IMR-90 (cell line): ENCODE results near the gene ATP2B2.

Source experiments
- BHLHE40 ChIP-seq: fragments of 150-350 bp; IDR thresholded peaks from 2 replicates; pipeline ENCODE4 v1.6.1; 2016; ENCODE audit warnings: mild to moderate bottlenecking, low read depth, low read length
- CEBPB ChIP-seq: IDR thresholded peaks from 2 replicates; pipeline ENCODE4 v1.6.1; 2012; ENCODE audit warnings: low read depth, low read length, improper control_type of control experiment
- CHD1 ChIP-seq: IDR thresholded peaks from 2 replicates; pipeline ENCODE4 v1.6.1; 2012; ENCODE audit warnings: low read depth, low read length, improper control_type of control experiment
- MAFK ChIP-seq: IDR thresholded peaks from 2 replicates; pipeline ENCODE4 v1.6.1; 2012; ENCODE audit warnings: low read depth, low read length, improper control_type of control experiment
- MXI1 ChIP-seq: IDR thresholded peaks from 2 replicates; pipeline ENCODE4 v1.6.1; 2012; ENCODE audit warnings: low read depth, mild to moderate bottlenecking, low read length, moderate library complexity, borderline replicate concordance
- POLR2A ChIP-seq: IDR thresholded peaks from 2 replicates; pipeline ENCODE4 v1.6.1; 2012; ENCODE audit warnings: mild to moderate bottlenecking, low read depth, low read length
- RAD21 ChIP-seq: IDR thresholded peaks from 2 replicates; pipeline ENCODE4 v1.6.1; 2012; ENCODE audit warnings: low read length, improper control_type of control experiment
- TF ChIP-seq, protein P1 (sequence below): fragments of 150-350 bp; IDR thresholded peaks from 2 replicates; pipeline ENCODE4 v1.6.1; 2016; ENCODE audit warnings: low read depth, mild to moderate bottlenecking, low read length, moderate library complexity, borderline replicate concordance
- TF ChIP-seq, protein P2 (sequence below): conservative IDR thresholded peaks from 2 replicates; pipeline ENCODE4 v1.5.1; 2012; ENCODE audit warnings: mild to moderate bottlenecking, low read depth, low read length, improper control_type of control experiment
- TF ChIP-seq, protein P3 (sequence below): fragments of 150-350 bp; IDR thresholded peaks from 2 replicates; pipeline ENCODE4 v1.6.1; 2017; ENCODE audit warnings: mild to moderate bottlenecking, antibody characterized with exemption, low read length, low read depth

DNA sequence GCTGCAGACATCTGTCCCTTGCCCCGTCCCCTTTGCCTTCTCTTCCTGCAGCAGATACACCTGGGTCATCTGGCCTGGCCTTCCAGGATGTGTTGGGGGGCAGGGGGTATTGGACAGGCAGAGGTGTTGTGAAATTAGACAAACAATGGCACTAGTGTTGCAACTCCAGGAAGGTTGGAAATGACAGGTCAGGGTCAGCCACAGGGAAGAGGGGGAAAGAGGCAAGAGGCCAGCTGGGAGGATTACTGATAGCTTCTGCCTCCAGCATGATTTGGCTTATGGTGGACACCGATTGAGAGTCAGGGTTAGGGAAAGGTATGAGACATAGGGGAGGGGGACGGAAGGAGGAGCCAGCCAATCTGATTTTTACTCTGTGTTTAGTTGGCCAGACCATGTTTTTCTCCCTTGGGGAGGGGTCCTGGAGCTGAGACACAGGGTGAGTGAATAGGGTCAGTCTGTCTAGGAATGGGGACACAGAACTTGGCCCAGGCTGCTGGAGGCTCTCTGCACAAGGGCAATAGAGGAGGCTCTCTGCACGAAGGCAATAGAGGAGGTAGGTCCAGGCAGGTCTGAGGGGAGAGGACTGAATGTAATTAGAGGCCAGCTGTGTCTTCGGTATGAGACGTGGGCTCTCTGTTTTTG is 3.4 kb upstream of the ATP2B2 start:
- TF ChIP-seq, protein P1, sequence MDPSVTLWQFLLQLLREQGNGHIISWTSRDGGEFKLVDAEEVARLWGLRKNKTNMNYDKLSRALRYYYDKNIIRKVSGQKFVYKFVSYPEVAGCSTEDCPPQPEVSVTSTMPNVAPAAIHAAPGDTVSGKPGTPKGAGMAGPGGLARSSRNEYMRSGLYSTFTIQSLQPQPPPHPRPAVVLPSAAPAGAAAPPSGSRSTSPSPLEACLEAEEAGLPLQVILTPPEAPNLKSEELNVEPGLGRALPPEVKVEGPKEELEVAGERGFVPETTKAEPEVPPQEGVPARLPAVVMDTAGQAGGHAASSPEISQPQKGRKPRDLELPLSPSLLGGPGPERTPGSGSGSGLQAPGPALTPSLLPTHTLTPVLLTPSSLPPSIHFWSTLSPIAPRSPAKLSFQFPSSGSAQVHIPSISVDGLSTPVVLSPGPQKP = no peak
- no peak for TF ChIP-seq POLR2A
- TF ChIP-seq, protein P2, sequence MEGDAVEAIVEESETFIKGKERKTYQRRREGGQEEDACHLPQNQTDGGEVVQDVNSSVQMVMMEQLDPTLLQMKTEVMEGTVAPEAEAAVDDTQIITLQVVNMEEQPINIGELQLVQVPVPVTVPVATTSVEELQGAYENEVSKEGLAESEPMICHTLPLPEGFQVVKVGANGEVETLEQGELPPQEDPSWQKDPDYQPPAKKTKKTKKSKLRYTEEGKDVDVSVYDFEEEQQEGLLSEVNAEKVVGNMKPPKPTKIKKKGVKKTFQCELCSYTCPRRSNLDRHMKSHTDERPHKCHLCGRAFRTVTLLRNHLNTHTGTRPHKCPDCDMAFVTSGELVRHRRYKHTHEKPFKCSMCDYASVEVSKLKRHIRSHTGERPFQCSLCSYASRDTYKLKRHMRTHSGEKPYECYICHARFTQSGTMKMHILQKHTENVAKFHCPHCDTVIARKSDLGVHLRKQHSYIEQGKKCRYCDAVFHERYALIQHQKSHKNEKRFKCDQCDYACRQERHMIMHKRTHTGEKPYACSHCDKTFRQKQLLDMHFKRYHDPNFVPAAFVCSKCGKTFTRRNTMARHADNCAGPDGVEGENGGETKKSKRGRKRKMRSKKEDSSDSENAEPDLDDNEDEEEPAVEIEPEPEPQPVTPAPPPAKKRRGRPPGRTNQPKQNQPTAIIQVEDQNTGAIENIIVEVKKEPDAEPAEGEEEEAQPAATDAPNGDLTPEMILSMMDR = no peak
- TF ChIP-seq, protein P3, sequence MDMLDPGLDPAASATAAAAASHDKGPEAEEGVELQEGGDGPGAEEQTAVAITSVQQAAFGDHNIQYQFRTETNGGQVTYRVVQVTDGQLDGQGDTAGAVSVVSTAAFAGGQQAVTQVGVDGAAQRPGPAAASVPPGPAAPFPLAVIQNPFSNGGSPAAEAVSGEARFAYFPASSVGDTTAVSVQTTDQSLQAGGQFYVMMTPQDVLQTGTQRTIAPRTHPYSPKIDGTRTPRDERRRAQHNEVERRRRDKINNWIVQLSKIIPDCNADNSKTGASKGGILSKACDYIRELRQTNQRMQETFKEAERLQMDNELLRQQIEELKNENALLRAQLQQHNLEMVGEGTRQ = no peak
- TF ChIP-seq MAFK = no peak
- TF ChIP-seq CHD1 = no peak
- TF ChIP-seq MXI1 = no peak
- TF ChIP-seq CEBPB = no peak
- TF ChIP-seq RAD21 = no peak
- no peak for TF ChIP-seq BHLHE40
